HG03108 (cell line): ENCODE data around the gene CRACR2A.

Experiments used
- ATAC-seq: cut with Tn5 transposase; IDR thresholded peaks from one replicate; pipeline ENCODE4 v1.9.1; 2021; ENCODE audit warnings: moderate library complexity; ENCODE audit not compliant: unreplicated experiment

CRACR2A gene

DNA sequence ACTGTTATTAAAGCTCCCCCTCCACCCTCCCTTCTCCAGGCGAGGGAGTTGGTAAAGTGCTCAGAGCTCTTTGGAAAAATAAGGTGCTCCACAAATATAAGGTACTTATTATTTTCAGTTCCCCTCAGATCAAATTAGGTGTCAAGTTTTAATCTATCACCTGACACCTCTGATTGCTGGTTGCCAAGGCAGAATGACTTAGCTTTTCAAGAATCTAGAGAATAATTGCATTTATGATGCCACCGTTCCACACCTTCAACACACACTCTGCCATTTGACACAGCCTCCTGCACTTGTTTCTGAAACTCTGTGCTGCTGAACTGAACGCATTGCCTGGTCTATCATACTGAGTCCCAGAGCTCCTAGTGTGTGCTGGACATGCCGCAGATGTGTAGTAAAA is 128.6 kb downstream of the CRACR2A start:
- no peak for ATAC-seq

- no peak for ATAC-seq
These were observed 129.9 kb downstream of the CRACR2A start for GRCh38 chr12:3622822-3623690.

GRCh38 chr12:3622021-3622821 is 130.7 kb downstream of the CRACR2A start:
- ATAC-seq: no peak

- ATAC-seq: no peak
These were observed 132.1 kb downstream of the CRACR2A start for GRCh38 chr12:3620856-3621255.

DNA sequence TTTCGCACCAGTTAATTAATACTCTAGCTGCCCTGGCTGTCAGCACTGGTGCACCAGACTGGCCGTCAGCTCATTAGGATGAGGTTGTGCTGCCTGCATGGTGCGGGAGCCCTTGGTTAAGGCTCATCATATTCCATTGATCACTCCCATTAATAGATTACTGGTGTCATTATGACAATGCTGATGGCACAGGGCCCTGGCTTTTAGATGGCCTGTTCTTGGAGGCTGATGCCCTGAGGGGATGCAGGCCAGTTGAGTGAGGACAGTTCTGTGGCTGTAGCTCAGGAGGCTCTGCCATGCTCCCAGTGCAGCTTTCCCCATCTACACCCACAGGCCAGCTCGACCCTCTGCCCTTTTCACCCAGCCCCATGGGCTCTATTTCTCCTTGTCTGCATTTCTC is 135.3 kb downstream of the CRACR2A start:
- ATAC-seq: no peak

DNA sequence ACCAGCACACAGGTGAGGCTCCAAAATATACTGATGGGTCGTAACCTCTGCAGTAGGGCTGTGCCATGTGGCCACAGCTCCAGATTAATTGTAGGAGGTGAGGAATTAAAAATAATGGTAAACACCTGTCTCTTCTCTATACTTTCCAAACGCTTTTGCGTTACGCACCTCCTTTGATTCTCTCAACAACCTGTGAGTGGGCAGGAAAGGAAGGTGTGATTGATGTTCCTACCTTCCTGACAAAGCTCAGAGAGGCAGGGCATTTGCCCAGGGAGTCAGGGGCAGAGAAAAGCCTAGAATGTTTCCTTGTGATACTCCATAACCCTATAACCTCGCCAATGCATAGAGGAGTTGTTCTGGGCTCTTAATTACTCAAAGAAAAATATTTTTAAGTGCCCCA is 137.0 kb downstream of the CRACR2A start:
- no peak for ATAC-seq

- ATAC-seq: no peak
These were observed 138.0 kb downstream of the CRACR2A start for GRCh38 chr12:3614806-3615466.

DNA sequence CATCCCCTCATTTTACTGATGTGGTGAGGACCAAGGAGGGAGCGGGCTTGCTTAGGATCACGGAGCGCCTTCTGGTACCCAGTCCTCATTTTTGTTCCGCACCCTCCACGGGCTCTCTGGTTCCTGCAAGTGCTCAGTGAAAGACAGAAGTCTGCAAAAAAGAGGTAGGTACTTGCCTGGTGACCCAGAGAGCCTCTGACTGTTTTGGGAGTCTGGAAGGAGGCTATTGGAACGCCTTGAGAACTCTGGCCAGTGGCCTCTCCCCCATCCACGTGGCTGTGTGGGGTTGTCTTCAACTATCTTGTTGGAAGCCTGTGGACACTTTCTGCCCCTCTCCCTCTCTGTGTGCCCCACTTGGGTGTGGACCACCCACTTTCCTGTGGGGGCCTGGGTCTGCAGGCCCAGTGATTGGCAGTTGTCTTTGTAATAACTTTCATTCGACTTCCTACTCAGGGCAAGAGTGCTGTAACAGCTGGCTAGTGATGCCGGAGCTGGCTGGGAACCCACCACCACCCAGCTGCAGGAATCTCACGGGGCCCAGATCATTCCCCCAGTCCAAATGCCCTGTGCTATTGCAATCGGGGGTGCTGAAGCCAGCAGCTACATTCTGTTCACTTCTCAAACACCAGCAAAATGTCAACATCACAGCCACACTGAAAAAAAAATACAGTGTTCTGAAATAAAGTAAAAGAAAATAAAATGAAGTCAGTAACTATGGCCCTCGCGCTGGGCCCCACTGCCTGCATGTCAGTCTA is 139.1 kb downstream of the CRACR2A start:
- no peak for ATAC-seq

DNA sequence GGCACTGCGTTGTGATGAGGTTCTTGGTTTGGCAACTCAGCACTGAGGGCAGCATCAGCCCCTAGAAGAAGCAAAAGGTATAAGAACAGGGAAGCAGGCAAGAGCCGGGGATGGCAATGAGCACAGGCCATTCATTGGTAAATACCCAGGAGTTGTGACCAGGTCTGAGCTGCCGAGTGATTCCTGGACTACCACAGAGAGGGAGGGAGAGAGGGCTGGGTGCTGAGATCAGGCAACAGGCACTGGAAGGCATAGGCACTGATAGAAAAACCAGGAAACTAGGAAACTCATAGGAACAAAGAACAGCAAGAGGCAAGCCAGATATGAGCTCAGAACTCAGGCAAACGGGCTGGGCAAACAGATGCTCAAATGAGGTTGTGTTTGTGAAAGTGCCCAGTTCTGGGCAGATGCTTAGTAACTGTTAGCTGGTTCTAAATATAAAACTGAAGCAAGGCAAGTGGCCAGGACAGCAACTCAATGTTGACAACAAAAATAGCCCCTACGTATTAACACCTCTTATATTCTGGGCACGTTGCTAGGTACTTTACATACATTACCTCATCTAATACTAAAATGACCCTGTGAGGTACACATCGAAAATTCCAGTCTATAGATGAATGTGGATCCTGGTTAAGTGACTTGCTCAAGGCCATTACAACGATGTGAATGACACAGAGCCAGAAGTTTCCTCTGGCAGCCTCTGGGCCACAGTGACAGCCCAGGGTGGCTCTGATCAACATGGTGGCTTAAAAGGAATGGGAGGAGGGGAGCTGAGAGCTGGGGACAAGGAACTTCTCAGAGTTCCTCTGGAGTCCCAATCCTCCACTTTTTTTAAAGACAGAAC is 140.8 kb downstream of the CRACR2A start:
- no peak for ATAC-seq

DNA sequence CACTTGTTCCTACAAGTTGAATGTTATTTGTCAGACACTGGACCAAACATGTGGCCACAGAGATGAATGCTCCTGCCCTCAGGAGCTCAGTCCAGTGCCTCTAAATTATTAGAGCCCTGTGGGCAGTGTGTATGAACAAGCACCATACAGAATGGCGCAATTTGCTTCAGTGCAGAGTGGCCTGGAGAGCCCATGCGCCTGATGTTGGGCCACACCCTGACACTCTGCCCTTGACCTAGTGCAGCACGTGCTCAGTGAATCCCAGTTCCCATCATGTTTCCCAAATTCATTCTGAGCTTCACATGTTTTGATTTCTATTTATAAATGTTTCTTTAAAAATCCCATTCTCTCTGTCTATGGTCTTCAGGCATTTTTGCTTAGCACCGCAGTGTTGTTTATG is 145.1 kb downstream of the CRACR2A start:
- ATAC-seq: no peak

DNA sequence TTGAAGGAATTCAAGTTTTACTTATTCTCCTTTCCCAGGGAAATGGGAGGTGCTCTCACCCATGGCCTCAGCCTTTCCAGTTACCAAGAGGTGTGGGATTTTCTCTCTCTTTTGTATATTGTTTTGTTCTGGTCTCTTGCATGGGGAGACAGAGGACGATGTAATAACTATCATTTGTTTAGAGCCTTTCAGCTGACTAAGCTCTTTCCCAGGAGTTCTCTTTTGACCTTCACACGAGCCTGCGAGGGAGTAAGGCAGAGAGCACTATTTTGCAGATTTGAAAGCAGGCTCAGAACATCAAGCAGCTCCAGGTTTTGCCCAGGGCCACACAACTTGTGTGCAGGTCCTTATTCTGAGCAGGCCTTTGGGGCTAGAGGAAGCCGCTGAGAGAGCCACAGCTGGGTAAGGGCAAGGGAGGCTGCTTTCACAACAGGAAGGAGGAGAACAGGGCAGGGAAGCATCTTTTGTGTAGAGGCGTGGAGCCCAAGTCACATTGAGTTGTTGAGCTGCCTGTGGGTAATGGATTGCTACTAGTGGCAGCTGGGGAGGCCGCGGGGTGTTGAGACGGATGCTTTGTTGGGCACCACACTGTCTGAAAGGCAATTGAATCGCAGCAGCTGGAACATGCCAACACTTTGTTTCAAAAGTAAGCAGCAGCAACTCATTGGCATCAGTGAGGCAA is 145.7 kb downstream of the CRACR2A start:
- ATAC-seq: no peak

DNA sequence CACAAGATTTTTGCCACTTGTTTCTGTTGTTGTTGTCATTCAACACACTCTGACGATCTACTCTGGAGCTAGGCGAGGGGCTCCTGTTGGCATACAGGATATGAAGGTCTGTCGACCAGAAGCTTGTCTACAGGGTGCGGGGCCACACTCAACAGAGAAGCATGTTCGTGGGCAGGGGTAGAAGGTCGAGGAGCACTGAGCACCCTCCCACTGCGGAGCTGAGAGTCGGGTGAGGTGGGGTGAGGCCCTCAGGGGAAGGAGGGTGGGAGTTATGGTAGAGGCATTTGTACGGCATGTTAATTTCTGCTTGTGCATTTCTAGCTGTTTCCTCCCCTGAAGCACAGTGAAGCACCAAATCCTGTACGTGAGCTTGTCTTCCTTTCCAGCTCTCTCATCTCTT is 146.8 kb downstream of the CRACR2A start:
- ATAC-seq: no peak

GRCh38 chr12:3605692-3606091 is 147.2 kb downstream of the CRACR2A start:
- ATAC-seq: no peak

- no peak for ATAC-seq
These were observed 147.9 kb downstream of the CRACR2A start for GRCh38 chr12:3604748-3605586.

DNA sequence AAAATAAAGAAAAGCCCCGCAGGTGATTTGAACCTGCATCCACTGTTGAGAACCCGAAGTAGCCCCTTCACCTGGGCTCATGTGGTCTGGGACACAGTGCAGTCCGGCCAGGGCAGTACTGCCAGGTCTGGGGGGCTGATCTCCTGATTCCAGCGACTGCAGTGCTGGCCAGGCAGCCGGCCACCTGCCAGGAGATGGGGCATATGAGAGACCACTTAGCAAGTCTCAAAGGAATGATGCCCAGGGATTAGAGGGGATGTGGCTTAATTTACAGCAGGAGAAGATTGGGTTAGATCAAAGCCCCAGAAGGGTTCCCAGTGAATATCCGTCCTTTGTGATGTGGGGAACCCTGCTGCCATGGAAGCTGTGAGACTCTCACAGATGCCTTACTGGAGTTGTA is 148.6 kb downstream of the CRACR2A start:
- ATAC-seq: no peak

- no peak for ATAC-seq
These were observed 149.3 kb downstream of the CRACR2A start for GRCh38 chr12:3603576-3603975.

DNA sequence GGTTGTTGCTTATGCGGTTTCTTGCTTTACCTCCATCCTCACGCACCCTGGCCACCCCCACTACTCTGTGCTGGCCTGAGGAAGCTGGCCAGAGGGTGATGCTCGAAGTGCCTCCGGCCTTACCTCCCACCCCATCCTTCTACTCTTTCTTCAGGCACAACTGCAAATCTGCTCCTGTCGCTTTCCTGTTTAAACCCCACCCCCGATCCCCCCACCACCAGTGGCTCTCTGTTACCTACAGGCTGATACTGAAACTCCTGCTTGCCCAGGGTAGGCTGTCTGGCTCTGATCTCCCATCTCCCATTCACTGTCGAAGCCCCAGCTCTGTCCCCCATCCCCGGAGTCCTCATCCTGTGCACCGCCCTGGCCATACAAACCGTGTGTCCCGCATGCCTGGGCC is 150.4 kb downstream of the CRACR2A start:
- no peak for ATAC-seq

- no peak for ATAC-seq
These were observed 151.3 kb downstream of the CRACR2A start for GRCh38 chr12:3601461-3602150.
